OCI-LY7 (cell line): Measurements from ENCODE around the gene AGAP2. TPM values are rescaled to one million over a fixed set of nuclear protein-coding genes. Genes with fewer than 3 reads are reported as not detected.

Experiments used
- BruUV-seq: library from RNA; stranded (reverse); fragments of 400-500 nt; replicated peaks from 2 replicates; lab custom pipeline; 2021; lab: Mats Ljungman, UMichigan
- CTCF ChIA-PET: fragments of 300-600 bp; sonication (Branson Sonifier 250); formaldehyde crosslinking; loops from one replicate; lab custom pipeline; 2022; ENCODE audit warnings: antibody characterized with exemption; ENCODE audit not compliant: unreplicated experiment; lab: Charles Lee
- POLR2A ChIA-PET: fragments of 300-600 bp; sonication (Branson Sonifier 250); formaldehyde crosslinking; loops from one replicate; lab custom pipeline; 2022; ENCODE audit warnings: antibody characterized with exemption; lab: Charles Lee
- DNase-seq: peaks from one replicate; pipeline ENCODE4 v3.0.0-alpha.2; 2015; ENCODE audit warnings: low spot score
- H2AFZ ChIP-seq: fragments of 200-600 bp; sonication (generic), shearing (Covaris generic); 2 replicates; pipeline ENCODE4 v1.6.1; 2014; ENCODE audit warnings: mild to moderate bottlenecking, antibody characterized with exemption, low read length, moderate library complexity
- H3K27ac ChIP-seq: fragments of 200-600 bp; sonication (generic); 2 replicates; pipeline ENCODE4 v1.5.1; 2014; ENCODE audit warnings: mixed run types, low read depth, mild to moderate bottlenecking, moderate library complexity, low read length, inconsistent platforms; ENCODE audit not compliant: poor library complexity, severe bottlenecking
- H3K36me3 ChIP-seq: fragments of 200-600 bp; sonication (generic); 2 replicates; pipeline ENCODE4 v1.6.1; 2014; ENCODE audit warnings: mild to moderate bottlenecking, antibody characterized with exemption, low read length, moderate library complexity, mixed read lengths; ENCODE audit not compliant: insufficient read depth
- H3K4me1 ChIP-seq: fragments of 200-600 bp; sonication (generic); 2 replicates; pipeline ENCODE4 v1.5.1; 2014; ENCODE audit warnings: mild to moderate bottlenecking, low read length; ENCODE audit not compliant: insufficient read depth, poor library complexity, severe bottlenecking
- H3K4me2 ChIP-seq: fragments of 200-600 bp; sonication (generic); 2 replicates; pipeline ENCODE4 v1.6.1; 2014; ENCODE audit warnings: mild to moderate bottlenecking, low read length
- H3K4me3 ChIP-seq: fragments of 200-600 bp; sonication (generic); 2 replicates; pipeline ENCODE4 v1.5.1; 2014; ENCODE audit warnings: mild to moderate bottlenecking, low read depth, low read length; ENCODE audit not compliant: poor library complexity, severe bottlenecking
- H3K79me2 ChIP-seq: fragments of 200-600 bp; sonication (generic); 2 replicates; pipeline ENCODE4 v1.6.1; 2016; ENCODE audit warnings: low read depth, mild to moderate bottlenecking, low read length, moderate library complexity, mixed read lengths; ENCODE audit not compliant: insufficient read depth
- H3K9me2 ChIP-seq: fragments of 200-600 bp; sonication (generic); 2 replicates; pipeline ENCODE4 v1.6.1; 2016; ENCODE audit warnings: mild to moderate bottlenecking, low read length, mixed read lengths; ENCODE audit not compliant: insufficient read depth
- H3K9me3 ChIP-seq: fragments of 200-600 bp; sonication (generic); 2 replicates; pipeline ENCODE4 v1.6.1; 2014; ENCODE audit warnings: mild to moderate bottlenecking, mixed run types, low read length, mixed read lengths
- H4K20me1 ChIP-seq: fragments of 200-600 bp; sonication (generic); 2 replicates; pipeline ENCODE4 v1.6.1; 2014; ENCODE audit warnings: mild to moderate bottlenecking, antibody characterized with exemption, low read length, moderate library complexity, mixed read lengths; ENCODE audit not compliant: insufficient read depth
- CTCF ChIP-seq: fragments of 200-600 bp; sonication (generic); conservative IDR thresholded peaks from 2 replicates; pipeline ENCODE4 v1.5.1; 2014; ENCODE audit warnings: mild to moderate bottlenecking, antibody characterized with exemption, low read length, moderate library complexity, mixed read lengths
- EZH2phosphoT487 ChIP-seq: fragments of 200-600 bp; sonication (generic); IDR thresholded peaks from 2 replicates; pipeline ENCODE4 v1.6.1; 2018; ENCODE audit warnings: low read depth, borderline replicate concordance, mild to moderate bottlenecking, mixed run types, antibody characterized with exemption, low read length, moderate library complexity, mixed read lengths
- intact Hi-C: fragments of 100-400 bp; cut with micrococcal nuclease; formaldehyde crosslinking; loops from one replicate; pipeline ENCODE4 v1.10.0; 2022; ENCODE audit not compliant: unreplicated experiment
- total RNA-seq, 2 experiments: library from RNA; depleted of rRNA in 1 of 2; stranded (reverse); fragments of >200 nt in 1 of 2; shearing (Covaris generic) in 1 of 2; gene quantifications; 2 replicates each; pipeline ENCODE4 v1.2.3, GENCODE V29; 2014 to 2022

Gene AGAP2
- total RNA-seq, 2 experiments from 2014 or later = 14.8 to 26.5 TPM

DNA sequence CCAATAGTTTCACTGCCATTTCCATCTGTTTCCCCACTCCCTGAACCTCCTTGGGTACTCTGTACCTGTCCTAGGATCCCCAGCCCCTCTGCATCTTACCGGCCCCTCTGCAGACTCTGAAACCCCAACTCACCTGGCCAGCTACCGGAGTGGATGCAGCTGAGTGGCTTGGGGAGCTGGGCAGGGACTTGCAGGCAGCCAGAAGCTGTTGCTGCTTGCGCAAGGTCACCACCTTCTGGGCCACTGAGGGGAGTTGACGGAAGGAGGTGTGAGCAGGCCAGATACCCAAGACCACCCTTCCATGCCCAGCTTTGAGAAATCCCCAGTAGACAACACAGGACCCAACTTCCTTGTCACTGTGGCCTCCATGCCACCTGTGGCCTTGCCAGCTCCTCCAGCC is 6.3 kb downstream of the AGAP2 start:
- ChIA-PET CTCF (no interaction called here), POLR2A (interaction anchor here (0.6 kb wide), 1 partner anchor 617 kb away, joined by 3 read pairs; no protein-coding TSS in a partner anchor)
- no peak overlapping the region for H3K4me2 ChIP-seq
- DNase-seq = no peak
- peaks cover 63% of the 10 kb centered on the region for H3K36me3 ChIP-seq
- H3K9me2 ChIP-seq = no peaks in the 10 kb centered on the region
- H3K79me2 ChIP-seq = no peaks in the 10 kb centered on the region
- no peak overlapping the region for H3K27ac ChIP-seq
- no peaks in the 10 kb centered on the region for H3K4me1 ChIP-seq
- H2AFZ ChIP-seq = no peak overlapping the region
- intact Hi-C loops = no loop called here
- no peaks in the 10 kb centered on the region for H3K9me3 ChIP-seq
- TF ChIP-seq EZH2phosphoT487 = no peak
- no peak for TF ChIP-seq CTCF
- H3K4me3 ChIP-seq = no peak overlapping the region
- H4K20me1 ChIP-seq = no peaks in the 10 kb centered on the region
- BruUV-seq = no TSS peak

GRCh38 chr12:57731411-57732080 is 7.0 kb downstream of the AGAP2 start:
- intact Hi-C loops = no loop called here
- POLR2A ChIA-PET = no interaction called here

GRCh38 chr12:57730336-57731067 is 8.0 kb downstream of the AGAP2 start:
- Histone ChIP-seq H4K20me1 (no peaks in the 10 kb centered on the region), H3K36me3 (peaks cover 77% of the 10 kb centered on the region), H2AFZ (no peak overlapping the region), H3K9me3 (no peaks in the 10 kb centered on the region), H3K4me3 (no peak overlapping the region), H3K9me2 (no peaks in the 10 kb centered on the region), H3K4me2 (no peak overlapping the region), H3K27ac (no peak overlapping the region), H3K4me1 (no peaks in the 10 kb centered on the region), H3K79me2 (no peaks in the 10 kb centered on the region)
- DNase-seq = no peak
- no TSS peak for BruUV-seq
- no peak for TF ChIP-seq CTCF
- POLR2A ChIA-PET = no interaction called here
- CTCF ChIA-PET = no interaction called here
- intact Hi-C loops = no loop called here

More at GRCh38 chr12:57731411-57732080, 7.0 kb downstream of the AGAP2 start:
- no TSS peak for BruUV-seq
- DNase-seq = no peak
- TF ChIP-seq EZH2phosphoT487 = no peak
- Histone ChIP-seq H3K9me3 (no peaks in the 10 kb centered on the region), H3K4me3 (no peak overlapping the region), H2AFZ (no peak overlapping the region), H3K79me2 (no peaks in the 10 kb centered on the region), H3K4me1 (no peaks in the 10 kb centered on the region), H3K27ac (no peak overlapping the region), H4K20me1 (no peaks in the 10 kb centered on the region), H3K36me3 (peaks cover 70% of the 10 kb centered on the region), H3K4me2 (no peak overlapping the region), H3K9me2 (no peaks in the 10 kb centered on the region)
- CTCF ChIA-PET = no interaction called here
